SKM-1 treated with dmso at 0.1 percent for 144 hours (cell line): ENCODE measurements around the gene SLAIN1.

Experiments
- DNase-seq: peaks from one replicate; lab custom pipeline; 2025; ENCODE audit not compliant: unreplicated experiment; lab: John Stamatoyannopoulos, UW

Gene SLAIN1

GRCh38 chr13:77714119-77714755 is 16.8 kb downstream of the SLAIN1 start:
- DNase-seq: no peak

GRCh38 chr13:77715233-77715891 is 17.9 kb downstream of the SLAIN1 start:
- no peak for DNase-seq

- no peak for DNase-seq
Measured at GRCh38 chr13:77716692-77717091, 19.2 kb downstream of the SLAIN1 start.

GRCh38 chr13:77717508-77717907 is 20.0 kb downstream of the SLAIN1 start:
- no peak for DNase-seq

- DNase-seq: no peak
Measured at GRCh38 chr13:77719128-77719527, 21.6 kb downstream of the SLAIN1 start.

GRCh38 chr13:77720988-77721387 is 23.5 kb downstream of the SLAIN1 start:
- DNase-seq: no peak

GRCh38 chr13:77724092-77724491 is 26.6 kb downstream of the SLAIN1 start:
- DNase-seq: no peak

GRCh38 chr13:77725071-77725470 is 27.6 kb downstream of the SLAIN1 start:
- DNase-seq: no peak

GRCh38 chr13:77728265-77729125 is 31.0 kb downstream of the SLAIN1 start:
- DNase-seq: no peak

GRCh38 chr13:77729502-77730221 is 32.2 kb downstream of the SLAIN1 start:
- no peak for DNase-seq

GRCh38 chr13:77730572-77730971 is 33.1 kb downstream of the SLAIN1 start:
- no peak for DNase-seq

GRCh38 chr13:77732287-77732686 is 34.8 kb downstream of the SLAIN1 start:
- DNase-seq: no peak

- DNase-seq: no peak
Measured at GRCh38 chr13:77733674-77734073, 36.2 kb downstream of the SLAIN1 start.

GRCh38 chr13:77737583-77738200 is 40.2 kb downstream of the SLAIN1 start:
- DNase-seq: no peak

- no peak for DNase-seq
Measured at GRCh38 chr13:77740097-77740735, 42.7 kb downstream of the SLAIN1 start.

- no peak for DNase-seq
Measured at GRCh38 chr13:77740931-77741596, 43.6 kb downstream of the SLAIN1 start.

GRCh38 chr13:77741597-77741972 is 44.1 kb downstream of the SLAIN1 start:
- DNase-seq: no peak

- no peak for DNase-seq
Measured at GRCh38 chr13:77742801-77743200, 45.3 kb downstream of the SLAIN1 start.

- no peak for DNase-seq
Measured at GRCh38 chr13:77745784-77746183, 48.3 kb downstream of the SLAIN1 start.

- no peak for DNase-seq
Measured at GRCh38 chr13:77749344-77749880, 51.9 kb downstream of the SLAIN1 start.
